ENCODE measurements around the gene PDZD2.

Gene PDZD2

GRCh38 chr5:31941151-31941755 lies 302.3 kb downstream of the PDZD2 start:
- Histone ChIP-seq H3K4me1 (ENCODE audit: insufficient read depth, low read length, poor library complexity, severe bottlenecking) (no peaks in the 10 kb centered on the region), H3K27me3 (ENCODE audit: insufficient read depth, low read length, poor library complexity, severe bottlenecking) (no peaks in the 10 kb centered on the region), H3F3A (ENCODE audit: low read depth) (no peaks in the 10 kb centered on the region), H3K4me3 (ENCODE audit: low read length, poor library complexity, severe bottlenecking) (no peak overlapping the region), H3K79me2 (ENCODE audit: insufficient read depth, low read length) (no peaks in the 10 kb centered on the region), H3K4me2 (ENCODE audit: low read depth, low read length, poor library complexity, severe bottlenecking) (no peak overlapping the region), H2AFZ (ENCODE audit: low read length) (no peak overlapping the region), H4K20me1 (ENCODE audit: insufficient read depth, low read length, poor library complexity, severe bottlenecking) (no peaks in the 10 kb centered on the region), H3K9me3 (ENCODE audit: insufficient read depth, low read depth, low read length) (no peaks in the 10 kb centered on the region), H3K9me2 (replicated peaks; ENCODE audit: low read depth, low read length) (no peaks in the 10 kb centered on the region), H3K36me3 (ENCODE audit: insufficient read depth, low read length) (no peaks in the 10 kb centered on the region), H3K9ac (ENCODE audit: low read depth, low read length, poor library complexity, severe bottlenecking) (no peak overlapping the region)
- TF ChIP-seq EZH2phosphoT487 (IDR thresholded peaks at IDR 0.05; ENCODE audit: borderline replicate concordance) (no peak), CTCF (conservative IDR thresholded peaks at IDR 0.05; ENCODE audit: low read length) (no peak)

DNA sequence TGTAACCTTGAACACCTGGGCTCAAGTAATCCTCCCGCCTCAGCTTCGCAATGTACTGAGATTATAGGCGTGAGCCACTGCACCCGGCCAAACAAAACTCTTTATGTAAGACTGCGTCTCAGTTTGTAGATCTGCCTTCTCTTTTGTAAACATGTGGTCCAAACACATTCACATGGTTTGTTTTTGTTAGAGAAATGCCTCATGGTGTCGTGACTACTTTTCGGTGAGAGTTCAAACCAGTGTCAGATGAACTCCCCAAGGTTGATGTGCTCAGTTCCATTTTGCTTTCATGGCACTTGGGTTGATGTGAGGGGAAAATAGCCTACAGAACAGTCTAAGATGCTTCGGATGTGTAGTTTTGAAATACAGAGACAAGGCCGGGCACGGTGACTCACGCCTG lies 303.6 kb downstream of the PDZD2 start:
- TF ChIP-seq CTCF (conservative IDR thresholded peaks at IDR 0.05; ENCODE audit: low read length) = no peak

GRCh38 chr5:31944684-31945445 lies 305.9 kb downstream of the PDZD2 start:
- Histone ChIP-seq H2AFZ (ENCODE audit: low read length) (no peak overlapping the region), H3K4me3 (ENCODE audit: low read length, poor library complexity, severe bottlenecking) (no peak overlapping the region), H4K20me1 (ENCODE audit: insufficient read depth, low read length, poor library complexity, severe bottlenecking) (no peaks in the 10 kb centered on the region), H3K9ac (ENCODE audit: low read depth, low read length, poor library complexity, severe bottlenecking) (no peak overlapping the region), H3F3A (ENCODE audit: low read depth) (no peaks in the 10 kb centered on the region), H3K27me3 (ENCODE audit: insufficient read depth, low read length, poor library complexity, severe bottlenecking) (no peaks in the 10 kb centered on the region), H3K9me2 (replicated peaks; ENCODE audit: low read depth, low read length) (no peaks in the 10 kb centered on the region), H3K79me2 (ENCODE audit: insufficient read depth, low read length) (no peaks in the 10 kb centered on the region), H3K9me3 (ENCODE audit: insufficient read depth, low read depth, low read length) (no peaks in the 10 kb centered on the region), H3K4me2 (ENCODE audit: low read depth, low read length, poor library complexity, severe bottlenecking) (no peak overlapping the region), H3K4me1 (ENCODE audit: insufficient read depth, low read length, poor library complexity, severe bottlenecking) (no peaks in the 10 kb centered on the region), H3K36me3 (ENCODE audit: insufficient read depth, low read length) (no peaks in the 10 kb centered on the region)
- TF ChIP-seq CTCF (conservative IDR thresholded peaks at IDR 0.05; ENCODE audit: low read length) (no peak), EZH2phosphoT487 (IDR thresholded peaks at IDR 0.05; ENCODE audit: borderline replicate concordance) (no peak)

More for the DNA sequence above, 303.6 kb downstream of the PDZD2 start:
- H3K36me3 ChIP-seq (ENCODE audit: insufficient read depth, low read length) = no peaks in the 10 kb centered on the region
- no peaks in the 10 kb centered on the region for H3K4me1 ChIP-seq (ENCODE audit: insufficient read depth, low read length, poor library complexity, severe bottlenecking)
- no peak overlapping the region for H3K4me3 ChIP-seq (ENCODE audit: low read length, poor library complexity, severe bottlenecking)
- H3K79me2 ChIP-seq (ENCODE audit: insufficient read depth, low read length) = no peaks in the 10 kb centered on the region
- no peaks in the 10 kb centered on the region for H3K27me3 ChIP-seq (ENCODE audit: insufficient read depth, low read length, poor library complexity, severe bottlenecking)
- H3K9me2 ChIP-seq (replicated peaks; ENCODE audit: low read depth, low read length) = no peaks in the 10 kb centered on the region
- no peaks in the 10 kb centered on the region for H3F3A ChIP-seq (ENCODE audit: low read depth)
- no peaks in the 10 kb centered on the region for H3K9me3 ChIP-seq (ENCODE audit: insufficient read depth, low read depth, low read length)
- H3K9ac ChIP-seq (ENCODE audit: low read depth, low read length, poor library complexity, severe bottlenecking) = no peak overlapping the region
- H4K20me1 ChIP-seq (ENCODE audit: insufficient read depth, low read length, poor library complexity, severe bottlenecking) = no peaks in the 10 kb centered on the region
- no peak overlapping the region for H3K4me2 ChIP-seq (ENCODE audit: low read depth, low read length, poor library complexity, severe bottlenecking)
- H2AFZ ChIP-seq (ENCODE audit: low read length) = no peak overlapping the region

Data from Loucy (cell line).